ENCODE data around the gene CEP72.
"Not testable (repeated sequence)": the region's sequence is repeated elsewhere in the genome, so short reads cannot be mapped to it uniquely, and the experiment has no call there.

Gene CEP72

GRCh38 chr5:602466-603035 lies 9.6 kb upstream of the CEP72 start:
- no peak for TF ChIP-seq CTCF (IDR thresholded peaks at IDR 0.05; ENCODE audit: control insufficient read depth, insufficient read depth, low read depth, low read length, missing control alignments)
- no peak overlapping the region for H3K4me3 ChIP-seq (ENCODE audit: control insufficient read depth, low read depth, low read length)
- DNase-seq (ENCODE audit: low read depth) = no peak

GRCh38 chr5:603081-603998 lies 8.8 kb upstream of the CEP72 start:
- no peak for TF ChIP-seq CTCF (IDR thresholded peaks at IDR 0.05; ENCODE audit: control insufficient read depth, insufficient read depth, low read depth, low read length, missing control alignments)
- no peak overlapping the region for H3K4me3 ChIP-seq (ENCODE audit: control insufficient read depth, low read depth, low read length)
- no peak for DNase-seq (ENCODE audit: low read depth)

GRCh38 chr5:604391-604831 lies 7.7 kb upstream of the CEP72 start:
- no peak for DNase-seq (ENCODE audit: low read depth)
- no peak overlapping the region for H3K4me3 ChIP-seq (ENCODE audit: control insufficient read depth, low read depth, low read length)
- no peak for TF ChIP-seq CTCF (IDR thresholded peaks at IDR 0.05; ENCODE audit: control insufficient read depth, insufficient read depth, low read depth, low read length, missing control alignments)

GRCh38 chr5:605090-605489 lies 7.0 kb upstream of the CEP72 start:
- not testable (repeated sequence) for H3K4me3 ChIP-seq (ENCODE audit: control insufficient read depth, low read depth, low read length); DNase-seq (ENCODE audit: low read depth)

GRCh38 chr5:606061-606460 lies 6.1 kb upstream of the CEP72 start:
- H3K4me3 ChIP-seq (ENCODE audit: control insufficient read depth, low read depth, low read length) = no peak overlapping the region
- TF ChIP-seq CTCF (IDR thresholded peaks at IDR 0.05; ENCODE audit: control insufficient read depth, insufficient read depth, low read depth, low read length, missing control alignments) = no peak
- no peak for DNase-seq (ENCODE audit: low read depth)

- no peak overlapping the region for H3K4me3 ChIP-seq (ENCODE audit: control insufficient read depth, low read depth, low read length)
- no peak for DNase-seq (ENCODE audit: low read depth)
- no peak for TF ChIP-seq CTCF (IDR thresholded peaks at IDR 0.05; ENCODE audit: control insufficient read depth, insufficient read depth, low read depth, low read length, missing control alignments)
These were observed 5.4 kb upstream of the CEP72 start for GRCh38 chr5:606526-607399.
